H1 (cell line): ENCODE data around the gene PPCDC. TPM values are rescaled to one million over a fixed set of nuclear protein-coding genes. Genes with fewer than 3 reads are reported as not detected.

ENCODE experiments used
- CTCF ChIA-PET: fragments of 300-600 bp; sonication (Branson Sonifier 250); formaldehyde crosslinking; loops from one replicate; lab custom pipeline; 2021; ENCODE audit not compliant: partially characterized antibody; lab: Charles Lee
- POLR2A ChIA-PET: fragments of 300-600 bp; sonication (Branson Sonifier 250); formaldehyde crosslinking; loops from one replicate; lab custom pipeline; 2021; ENCODE audit warnings: inconsistent platforms; ENCODE audit not compliant: partially characterized antibody; lab: Charles Lee
- DNase-seq, 2 experiments: peaks; one replicate each; pipeline versions ENCODE4 v3.0.0 to v3.0.0-alpha.2; 2010 to 2022; ENCODE audit warnings: low spot score in 2 of 2, low read depth in 1 of 2, mixed read lengths in 1 of 2
- FAIRE-seq: peaks from 2 replicates; lab custom pipeline; 2011; peaks lifted over from hg19 to GRCh38; lab: Jason Lieb, UNC
- H2AFZ ChIP-seq: 2 replicates; pipeline ENCODE4 v1.8.1; 2012; ENCODE audit warnings: low read length, inconsistent platforms
- H2AK5ac ChIP-seq: 2 replicates; pipeline ENCODE4 v1.6.1; 2013; ENCODE audit warnings: low read depth, low read length
- H2BK120ac ChIP-seq: replicated peaks from 2 replicates; pipeline ENCODE3; 2013; ENCODE audit warnings: low read depth, low read length, inconsistent platforms
- H2BK12ac ChIP-seq: 2 replicates; pipeline ENCODE4 v1.6.1; 2013; ENCODE audit warnings: low read depth, low read length
- H2BK15ac ChIP-seq: 2 replicates; pipeline ENCODE4 v1.6.1; 2013; ENCODE audit warnings: low read length
- H2BK20ac ChIP-seq: 2 replicates; pipeline ENCODE4 v1.6.1; 2013; ENCODE audit warnings: low read length
- H2BK5ac ChIP-seq: 2 replicates; pipeline ENCODE4 v1.6.1; 2013; ENCODE audit warnings: low read depth, low read length
- H3K14ac ChIP-seq: 2 replicates; pipeline ENCODE4 v1.6.1; 2013; ENCODE audit warnings: inconsistent platforms; ENCODE audit not compliant: insufficient read length
- H3K18ac ChIP-seq: 2 replicates; pipeline ENCODE4 v1.6.1; 2013; ENCODE audit warnings: low read length; ENCODE audit errors: extremely low read depth
- H3K23ac ChIP-seq: 2 replicates; pipeline ENCODE4 v1.6.1; 2013; ENCODE audit warnings: inconsistent platforms; ENCODE audit not compliant: insufficient read length
- H3K23me2 ChIP-seq: 2 replicates; pipeline ENCODE4 v1.6.1; 2013; ENCODE audit warnings: low read depth, low read length
- H3K27ac ChIP-seq: 2 replicates; pipeline ENCODE4 v1.6.1; 2011; ENCODE audit warnings: low read depth, low read length, inconsistent platforms
- H3K27me3 ChIP-seq, 4 experiments: replicated peaks in 1 of 4; 1 replicate in 1 of 4; 2 replicates in 3 of 4; pipeline versions ENCODE4 v1.6.1 to v1.8.1; 2011 to 2013; ENCODE audit warnings: low read length in 3 of 4, mild to moderate bottlenecking in 3 of 4, inconsistent platforms in 2 of 4, mixed read lengths in 2 of 4, moderate library complexity in 1 of 4; ENCODE audit not compliant: control insufficient read depth in 3 of 4, insufficient read depth in 3 of 4; ENCODE audit errors: extremely low read depth in 1 of 4
- H3K36me3 ChIP-seq, 4 experiments: 2 replicates each; pipeline versions ENCODE4 v1.6.1 to v1.8.1; 2011 to 2013; ENCODE audit warnings: mild to moderate bottlenecking in 4 of 4, low read length in 3 of 4, moderate library complexity in 2 of 4, control low read depth in 1 of 4, inconsistent platforms in 1 of 4; ENCODE audit not compliant: insufficient read depth in 4 of 4, control insufficient read depth in 2 of 4
- H3K4ac ChIP-seq: replicated peaks from 2 replicates; pipeline ENCODE3; 2013; ENCODE audit warnings: low read length, low read depth, mixed read lengths, inconsistent platforms; ENCODE audit not compliant: insufficient read length
- H3K4me1 ChIP-seq, 4 experiments: replicated peaks in 1 of 4; 1 replicate in 1 of 4; 2 replicates in 3 of 4; pipeline versions ENCODE4 v1.6.1 to v1.8.1; 2011 to 2013; ENCODE audit warnings: low read length in 3 of 4, inconsistent platforms in 2 of 4, mixed read lengths in 1 of 4; ENCODE audit not compliant: insufficient read depth in 4 of 4, control insufficient read depth in 3 of 4
- H3K4me2 ChIP-seq, 2 experiments: 2 replicates each; pipeline versions ENCODE4 v1.6.1 to v1.8.1; 2011 to 2013; ENCODE audit warnings: low read depth in 2 of 2, low read length in 2 of 2, control low read depth in 1 of 2, inconsistent platforms in 1 of 2, mild to moderate bottlenecking in 1 of 2; ENCODE audit not compliant: insufficient read depth in 1 of 2
- H3K4me3 ChIP-seq, 4 experiments: fragments of 200-600, 300-600 bp in 1 of 4; sonication (generic), shearing (Covaris generic), sonication (Bioruptor Twin) in 1 of 4; 2 replicates each; pipeline versions ENCODE4 v1.5.1 to v1.8.1; 2011 to 2016; ENCODE audit warnings: low read length in 4 of 4, low read depth in 3 of 4, control low read depth in 2 of 4, inconsistent platforms in 2 of 4, mild to moderate bottlenecking in 2 of 4, mixed read lengths in 1 of 4, moderate library complexity in 1 of 4; ENCODE audit not compliant: insufficient read depth in 2 of 4; ENCODE audit errors: extremely low read depth in 1 of 4
- H3K56ac ChIP-seq: replicated peaks from 2 replicates; pipeline ENCODE3; 2013; ENCODE audit warnings: low read depth, mild to moderate bottlenecking, mixed read lengths, low read length, inconsistent platforms; ENCODE audit not compliant: insufficient read length
- H3K79me1 ChIP-seq: 2 replicates; pipeline ENCODE4 v1.6.1; 2013; ENCODE audit warnings: low read depth, low read length, control low read depth
- H3K79me2 ChIP-seq, 2 experiments: 2 replicates each; pipeline versions ENCODE4 v1.6.1 to v1.8.1; 2012 to 2013; ENCODE audit warnings: low read length in 2 of 2, mild to moderate bottlenecking in 2 of 2, inconsistent platforms in 1 of 2; ENCODE audit not compliant: insufficient read depth in 2 of 2, control insufficient read depth in 1 of 2
- H3K9ac ChIP-seq, 4 experiments: replicated peaks in 1 of 4; 1 replicate in 1 of 4; 2 replicates in 3 of 4; pipeline versions ENCODE4 v1.6.1 to v1.8.1; 2011 to 2013; ENCODE audit warnings: low read depth in 3 of 4, low read length in 3 of 4, control low read depth in 2 of 4, mild to moderate bottlenecking in 2 of 4, moderate library complexity in 2 of 4, inconsistent platforms in 1 of 4; ENCODE audit errors: extremely low read depth in 1 of 4
- H3K9me3 ChIP-seq, 2 experiments: 2 replicates each; pipeline versions ENCODE4 v1.6.1 to v1.8.1; 2012 to 2013; ENCODE audit warnings: mild to moderate bottlenecking in 2 of 2, moderate library complexity in 2 of 2, control low read depth in 1 of 2, inconsistent platforms in 1 of 2, low read depth in 1 of 2, low read length in 1 of 2, mixed read lengths in 1 of 2; ENCODE audit not compliant: insufficient read depth in 2 of 2
- H4K20me1 ChIP-seq, 2 experiments: replicated peaks in 1 of 2; 2 replicates each; pipeline versions ENCODE3 to v1.8.1; 2011 to 2013; ENCODE audit warnings: inconsistent platforms in 2 of 2, low read length in 2 of 2, mild to moderate bottlenecking in 1 of 2; ENCODE audit not compliant: insufficient read depth in 2 of 2, control insufficient read depth in 1 of 2
- H4K5ac ChIP-seq: 2 replicates; pipeline ENCODE4 v1.6.1; 2013; ENCODE audit warnings: low read length, low read depth, mixed read lengths, inconsistent platforms; ENCODE audit not compliant: insufficient read length
- H4K8ac ChIP-seq: 2 replicates; pipeline ENCODE4 v1.8.0; 2013; ENCODE audit warnings: mild to moderate bottlenecking, moderate library complexity, low read length, inconsistent platforms; ENCODE audit not compliant: insufficient read depth; ENCODE audit errors: extremely low read depth
- H4K91ac ChIP-seq: replicated peaks from 2 replicates; pipeline ENCODE3; 2013; ENCODE audit warnings: low read length, mixed read lengths, inconsistent platforms; ENCODE audit not compliant: insufficient read length
- CHD1 ChIP-seq: IDR thresholded peaks from 2 replicates; pipeline ENCODE4 v1.6.1; 2012; ENCODE audit warnings: low read depth, low read length, improper control_type of control experiment
- CHD2 ChIP-seq: IDR thresholded peaks from 2 replicates; pipeline ENCODE4 v1.6.1; 2012; ENCODE audit warnings: low read length, improper control_type of control experiment
- USF2 ChIP-seq: IDR thresholded peaks from 2 replicates; pipeline ENCODE4 v1.6.1; 2011; ENCODE audit warnings: low read length, improper control_type of control experiment
- WGBS, 2 experiments: shearing (Covaris generic) in 1 of 2; methylation state at CpG; one replicate each; pipeline versions ENCODE4 v1.1.6 to v1.1.7; 2013 to 2015; ENCODE audit warnings: low lambda C conversion rate in 2 of 2, mixed read lengths in 2 of 2, inconsistent platforms in 1 of 2, low coverage in 1 of 2, missing lambda C conversion rate in 1 of 2; ENCODE audit not compliant: insufficient replicate concordance in 2 of 2, insufficient coverage in 1 of 2, insufficient read length in 1 of 2; ENCODE audit errors: extremely low coverage in 1 of 2, missing lambda C conversion rate in 1 of 2; 5-methylcytosine and 5-hydroxymethylcytosine counted together
- polyA plus RNA-seq, 7 experiments: library from polyadenylated mRNA; depleted of rRNA in 3 of 7; stranded (reverse) in 5 of 7; unstranded in 2 of 7; fragments of >200 nt in 5 of 7; fragments of 200-250 nt in 2 of 7; gene quantifications; 1 replicate in 5 of 7; 2 replicates in 1 of 7; 4 replicates in 1 of 7; pipeline versions ENCODE4 v1.2.1 to v1.2.3, GENCODE V29; 2011 to 2013; ENCODE audit warnings: missing spikeins in 2 of 7, mixed read lengths in 2 of 7
- total RNA-seq: library from RNA; stranded (reverse); fragmentation: NEBNext Ultra II Directional; extraction: Animal tissue kit (Norgen Biotek cat#: 25700); gene quantifications from 2 replicates; pipeline ENCODE4 v1.2.1, GENCODE V29; 2021

The PPCDC gene
- total and polyA plus RNA-seq, 2 of the 8 experiments (the other 6 are each of a cell fraction or from before 2014, with no cell fraction given) = 11.3 to 29.7 TPM

GRCh38 chr15:75070674-75071073, 47.3 kb downstream of the PPCDC start:
- Histone ChIP-seq H3K18ac (no peak overlapping the region), H3K4me2 (no peak overlapping the region), H3K79me1 (no peaks in the 10 kb centered on the region), H3K36me3 (no peaks in the 10 kb centered on the region), H3K4me1 (no peaks in the 10 kb centered on the region), H3K79me2 (no peaks in the 10 kb centered on the region), H2BK15ac (no peak overlapping the region), H2BK5ac (no peak overlapping the region), H2BK12ac (no peak overlapping the region), H2AFZ (no peak overlapping the region), H2BK20ac (no peak overlapping the region), H3K9ac (no peak overlapping the region), H3K23me2 (no peaks in the 10 kb centered on the region), H4K20me1 (no peaks in the 10 kb centered on the region), H4K5ac (no peak overlapping the region), H3K14ac (no peak overlapping the region), H3K4ac (no peak overlapping the region), H3K56ac (no peak overlapping the region), H2BK120ac (no peak overlapping the region), H3K27me3 (no peaks in the 10 kb centered on the region; a peak in 1 of 7 replicates), H3K9me3 (peaks cover 0 to 7% of the 10 kb centered on the region in 2 experiments; a peak in 2 of 4 replicates), H2AK5ac (no peak overlapping the region), H4K8ac (no peak overlapping the region), H3K4me3 (no peak overlapping the region), H4K91ac (no peak overlapping the region), H3K23ac (no peak overlapping the region), H3K27ac (no peak overlapping the region)
- CTCF ChIA-PET = no interaction called here
- no peak for TF ChIP-seq CHD1
- no peak for TF ChIP-seq CHD2
- no peak for TF ChIP-seq USF2
- DNase-seq = no peak
- POLR2A ChIA-PET = interaction anchor here (0.9 kb wide), 1 partner anchor 86 kb away, joined by 4 read pairs; no protein-coding TSS in a partner anchor
- no peak for FAIRE-seq
- 80% methylated on average over 4 of the region's 4 CpGs; no CpG with 5 or more reads in 1 of the 2 experiments for WGBS, 2 experiments
